Stimulated activated naive CD8-positive, alpha-beta T cell treated with anti-CD3 and anti-CD28 coated beads, Interleukin-15, Interleukin-2, amounts not matched to agents 100 U/mL and 50 U/mL, for 24 hours (primary cell): ENCODE measurements around the gene ARHGAP22.

ENCODE experiments used
- ATAC-seq: fragments of 150-1000 bp; cut with Tn5 transposase; one replicate; pipeline ENCODE4 v1.10.0; 2021
- DNase-seq: peaks from one replicate; pipeline ENCODE4 v3.0.0; 2021

ARHGAP22 gene

DNA sequence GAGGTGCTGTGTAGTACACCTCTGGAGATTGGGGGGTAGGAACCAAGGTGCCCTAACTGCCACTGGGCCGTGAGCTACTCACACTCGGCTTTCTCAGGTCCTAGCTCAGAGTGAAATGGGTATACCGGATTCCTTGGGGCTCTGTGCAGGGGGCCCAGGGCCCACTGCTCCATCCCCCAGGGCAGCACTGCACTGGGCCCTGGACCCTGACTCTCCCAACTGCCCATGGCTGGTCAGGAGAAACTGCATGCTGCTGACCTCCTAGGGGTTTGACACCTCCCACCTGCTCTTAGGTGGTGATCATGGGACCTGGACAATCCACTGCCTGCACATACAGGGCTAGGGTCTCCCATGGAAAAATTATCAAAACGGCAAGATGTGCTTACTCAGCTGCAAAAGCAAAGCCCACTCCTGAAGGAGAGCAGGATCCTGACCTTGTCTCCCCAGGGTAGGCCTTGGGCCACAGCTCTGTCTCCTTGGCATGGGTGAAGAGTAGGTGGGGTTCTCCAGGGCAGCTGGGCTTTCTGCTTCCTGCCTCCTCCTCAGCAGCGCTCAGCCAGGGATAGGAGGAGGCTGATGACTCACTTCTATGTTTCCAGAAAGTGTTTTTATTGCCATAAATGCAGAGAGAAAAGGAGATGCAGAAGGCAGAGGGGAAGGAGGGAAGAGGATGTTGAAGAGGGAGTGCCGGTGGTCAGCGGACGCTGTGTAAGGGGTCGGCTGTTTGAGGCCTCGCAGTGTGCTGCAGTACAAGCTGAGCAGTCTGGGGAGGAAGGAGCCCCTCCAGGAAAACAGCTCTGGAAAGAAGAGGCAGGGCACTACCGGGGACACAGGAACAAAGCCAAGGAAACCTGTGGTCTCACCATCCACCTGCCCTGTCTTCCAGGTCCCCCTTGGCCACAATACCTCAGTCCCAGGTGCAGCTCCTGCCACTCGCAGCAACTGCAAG lies 107.8 kb downstream of the ARHGAP22 start:
- ATAC-seq (no peak), DNase-seq (no peak)

DNA sequence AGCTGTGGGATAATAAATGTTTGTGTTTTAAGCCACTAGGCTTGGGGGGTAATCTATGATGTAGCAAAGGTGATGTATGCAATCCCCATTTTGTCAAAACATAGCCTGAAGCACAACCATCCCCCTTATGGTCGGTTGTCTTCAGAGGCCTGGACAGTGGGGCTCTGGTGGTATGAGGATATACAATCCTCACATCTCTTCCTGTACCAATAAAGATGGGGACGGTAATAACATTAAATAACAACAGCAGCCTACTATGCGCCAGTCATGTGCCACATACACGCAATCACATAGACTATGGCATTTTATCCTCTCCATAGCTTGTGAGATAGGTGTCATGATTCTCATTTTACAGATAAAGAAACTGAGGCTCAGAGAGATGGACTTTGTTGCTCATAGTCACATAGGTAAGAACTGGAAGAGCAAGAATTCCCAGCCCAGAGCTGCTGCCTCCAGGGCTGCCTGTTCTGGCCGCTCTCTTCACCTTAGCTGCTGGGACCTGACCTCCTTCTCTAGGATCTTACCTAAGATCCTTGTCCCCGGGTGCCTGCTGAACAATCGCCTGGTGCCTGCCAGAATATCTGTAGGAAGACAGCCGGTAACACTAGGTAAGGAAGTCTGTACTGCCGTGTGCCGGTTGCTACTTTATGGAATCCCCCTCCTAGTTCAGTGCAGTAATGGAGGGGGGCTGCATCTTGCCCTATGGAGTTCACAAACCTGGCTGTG lies 108.6 kb downstream of the ARHGAP22 start:
- ATAC-seq = no peak
- no peak for DNase-seq

DNA sequence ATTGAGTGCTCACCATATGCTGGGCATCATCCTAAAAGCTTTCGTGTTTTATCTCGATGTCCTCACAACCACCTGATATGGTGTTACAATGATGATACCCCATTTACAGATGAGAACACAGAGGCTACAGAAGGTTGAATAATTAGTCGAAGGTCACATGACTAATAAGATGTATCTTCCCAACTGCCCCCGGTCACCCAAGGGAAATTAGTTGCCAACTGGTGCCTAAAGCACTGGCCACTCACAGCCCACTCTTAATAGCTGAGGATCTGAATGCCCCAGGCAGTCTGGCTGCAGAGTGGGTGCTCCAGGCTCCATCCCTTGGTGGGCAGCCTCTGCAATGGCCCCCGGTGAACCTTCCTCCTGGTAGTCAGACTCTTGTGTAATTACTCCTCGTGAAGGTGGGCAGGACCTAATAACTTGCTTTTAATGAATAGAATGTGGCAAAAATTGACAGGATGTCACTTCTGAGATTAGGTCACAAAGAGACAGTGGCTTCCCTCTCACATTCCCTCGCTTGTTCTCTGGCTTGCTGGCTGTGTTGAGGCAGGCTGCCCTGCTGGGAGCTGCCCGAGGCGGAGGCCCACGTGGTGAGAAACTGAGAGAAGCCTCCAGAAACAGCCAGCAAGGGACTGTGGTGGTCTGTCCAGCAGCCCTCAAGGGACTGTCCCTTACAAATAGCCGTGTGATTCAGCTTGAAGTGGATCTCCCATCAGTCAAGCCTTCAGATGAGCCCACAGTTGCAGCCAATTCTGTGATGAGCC lies 109.4 kb downstream of the ARHGAP22 start:
- DNase-seq (no peak), ATAC-seq (no peak)

DNA sequence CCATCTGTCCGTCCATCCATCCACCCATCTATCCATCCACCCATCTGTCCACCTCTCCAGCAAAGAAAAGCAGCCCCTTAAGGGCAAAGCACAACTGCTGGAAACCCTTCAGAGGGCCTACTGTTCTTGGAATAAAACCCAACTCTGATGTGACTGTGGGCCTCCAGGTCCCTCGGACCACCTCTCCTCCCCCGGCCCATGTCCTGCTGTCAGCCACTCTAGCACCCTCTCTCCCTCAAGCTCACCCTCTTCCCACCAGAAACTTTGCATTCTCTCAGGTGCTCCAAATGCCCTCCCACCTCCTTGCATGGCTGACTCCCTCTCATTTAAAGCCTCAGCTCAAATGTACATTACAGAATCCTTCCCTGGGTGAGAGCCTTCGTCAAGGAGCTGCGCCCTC lies 110.3 kb downstream of the ARHGAP22 start:
- ATAC-seq = no peak

DNA sequence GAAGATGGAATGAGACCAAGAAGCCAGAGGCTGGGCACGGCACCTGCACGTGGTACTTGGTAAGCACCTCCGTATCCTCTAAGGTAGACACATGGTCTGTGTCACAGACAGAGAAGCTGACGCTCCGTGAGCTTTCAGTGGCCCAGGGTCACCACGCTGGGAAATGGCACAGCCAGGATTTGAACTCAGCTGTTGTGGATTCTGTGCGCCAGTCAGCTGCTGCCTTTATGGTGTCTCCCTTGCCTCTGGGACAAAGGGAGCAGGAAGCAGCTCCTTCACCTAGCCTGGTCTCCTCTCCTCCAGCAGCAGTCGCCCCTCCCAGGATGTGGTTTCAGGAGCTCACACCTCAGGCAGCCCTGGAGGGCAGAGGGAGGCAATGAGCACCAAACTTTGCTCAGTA lies 110.8 kb downstream of the ARHGAP22 start:
- ATAC-seq (no peak), DNase-seq (no peak)

More for the DNA sequence above, 110.3 kb downstream of the ARHGAP22 start:
- no peak for DNase-seq

DNA sequence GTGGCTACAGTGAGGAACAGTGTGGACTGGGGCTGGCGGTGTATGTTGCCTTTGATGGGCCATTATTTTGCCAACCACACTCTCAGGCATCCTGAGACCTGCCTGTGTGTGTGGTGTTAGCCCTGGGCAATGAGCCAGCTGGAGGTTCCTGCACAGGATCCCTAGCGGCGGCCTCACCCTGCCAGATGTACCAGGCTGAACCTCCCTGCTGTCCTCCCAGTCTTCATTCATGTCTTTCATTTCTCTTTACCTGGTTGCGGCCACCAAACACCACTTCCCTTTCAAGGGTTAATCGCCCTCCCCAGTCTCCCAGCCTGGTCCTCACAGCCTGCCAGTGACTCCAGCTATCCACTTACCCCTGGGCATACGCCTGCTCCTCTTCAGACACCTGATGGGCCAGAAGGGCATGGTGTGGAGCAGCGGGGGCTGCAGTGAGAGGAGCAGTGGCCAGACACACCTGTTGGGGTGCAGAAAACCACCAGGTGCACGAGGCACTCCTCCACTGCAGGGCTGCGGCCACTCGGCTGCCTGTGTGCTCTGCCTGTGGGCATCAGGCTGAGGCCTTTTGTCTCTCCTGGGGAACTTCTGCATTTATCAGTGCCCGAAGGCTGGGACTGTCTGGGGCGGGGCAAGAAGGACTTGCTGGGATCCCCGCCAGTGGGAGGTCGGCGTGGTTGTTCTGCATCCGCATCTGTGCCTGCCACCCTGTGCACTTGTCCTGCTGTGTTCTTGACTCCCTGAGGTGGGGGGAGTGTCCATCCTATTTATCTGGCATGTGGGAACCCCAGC lies 111.6 kb downstream of the ARHGAP22 start:
- no peak for DNase-seq
- no peak for ATAC-seq

DNA sequence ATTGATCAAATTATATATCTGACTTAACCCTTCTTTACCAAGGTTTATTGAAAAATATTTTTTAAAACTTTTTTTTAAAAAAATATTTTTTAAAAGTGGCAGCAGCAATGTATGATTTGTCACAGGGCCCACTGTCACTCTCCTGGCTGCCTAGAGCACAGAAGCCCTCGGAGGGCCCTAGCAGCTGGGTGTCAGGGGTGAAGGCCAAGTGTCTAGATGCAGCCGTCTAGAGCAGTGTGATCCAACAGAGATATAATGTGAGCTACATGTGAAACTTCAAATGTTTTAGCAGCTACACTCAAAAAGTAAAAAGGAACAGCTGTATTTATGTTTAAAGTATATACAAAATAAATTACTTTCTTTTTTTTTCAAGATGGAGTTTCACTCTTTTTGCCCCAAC lies 112.7 kb downstream of the ARHGAP22 start:
- DNase-seq (no peak), ATAC-seq (no peak)

DNA sequence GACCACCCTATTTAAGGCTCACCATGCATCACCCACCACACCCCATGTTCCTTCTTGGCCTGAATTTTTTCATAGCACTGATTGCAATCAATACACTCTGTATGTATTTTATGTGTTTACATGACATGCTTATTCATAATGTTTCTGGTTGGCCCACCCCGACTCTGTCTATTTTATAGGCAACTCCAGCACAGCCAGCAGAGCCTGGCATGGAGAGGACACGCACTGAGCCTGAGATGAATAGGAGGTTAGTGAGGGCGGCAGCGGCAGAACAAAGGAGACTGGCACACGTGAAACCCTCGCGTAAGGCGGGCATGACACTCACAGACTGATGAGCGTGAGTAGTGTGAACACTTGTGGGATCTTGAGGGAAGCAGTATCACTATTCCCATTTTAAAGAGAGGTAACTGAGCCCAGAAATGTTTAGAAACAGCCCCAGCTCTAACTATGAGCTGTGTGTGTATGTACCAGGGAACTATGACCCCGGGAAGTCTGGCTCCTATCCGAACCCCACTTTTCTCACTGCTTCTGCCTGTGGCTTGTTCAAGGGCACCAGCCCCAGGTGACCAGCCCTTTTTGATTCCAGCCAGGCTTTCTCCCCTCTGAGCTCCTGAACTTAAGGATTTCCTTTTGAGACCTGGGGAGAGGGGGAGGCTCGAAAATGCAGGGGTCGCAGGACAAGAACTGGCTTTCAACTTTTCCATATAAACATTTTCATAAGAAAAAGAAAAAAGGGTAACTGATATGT lies 113.3 kb downstream of the ARHGAP22 start:
- ATAC-seq (no peak), DNase-seq (no peak)

DNA sequence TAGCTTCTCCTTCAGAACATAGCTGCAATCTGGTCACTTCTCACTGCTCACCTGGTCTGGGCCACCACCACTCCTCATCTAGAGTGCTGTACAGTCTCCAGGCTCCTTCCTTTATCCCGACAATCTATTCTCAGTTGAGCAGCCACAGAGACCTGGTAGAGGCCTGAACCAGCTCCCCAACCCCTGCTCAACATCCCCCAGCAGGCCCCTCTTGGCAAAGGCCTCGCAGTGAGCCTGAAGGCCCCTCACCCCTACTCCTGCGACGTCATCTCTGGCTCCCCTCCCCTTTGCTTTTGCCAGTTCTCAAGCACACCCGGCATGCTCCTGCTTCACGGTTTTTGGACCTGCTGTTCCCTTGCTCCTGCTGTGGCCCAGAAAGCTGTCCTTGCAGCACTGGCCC lies 113.9 kb downstream of the ARHGAP22 start:
- ATAC-seq (no peak), DNase-seq (no peak)

DNA sequence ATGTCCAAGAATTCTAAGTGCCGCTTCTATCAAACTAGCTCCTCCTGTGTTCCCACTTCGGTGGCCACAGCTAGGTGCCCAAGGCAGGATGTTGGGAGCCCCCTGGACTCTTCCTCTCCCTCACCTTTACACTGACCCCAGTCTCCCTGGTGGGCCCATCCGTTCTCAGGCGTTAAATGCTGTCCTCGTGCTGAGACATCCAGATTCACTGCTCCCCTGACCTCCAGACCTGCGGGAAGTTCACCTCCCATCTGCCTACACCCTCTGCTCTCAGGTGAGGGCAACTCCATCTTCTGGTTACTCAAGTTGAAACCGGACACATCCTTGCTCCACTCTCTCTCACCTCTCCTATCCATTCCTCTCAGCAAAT lies 114.3 kb downstream of the ARHGAP22 start:
- ATAC-seq (no peak), DNase-seq (no peak)

DNA sequence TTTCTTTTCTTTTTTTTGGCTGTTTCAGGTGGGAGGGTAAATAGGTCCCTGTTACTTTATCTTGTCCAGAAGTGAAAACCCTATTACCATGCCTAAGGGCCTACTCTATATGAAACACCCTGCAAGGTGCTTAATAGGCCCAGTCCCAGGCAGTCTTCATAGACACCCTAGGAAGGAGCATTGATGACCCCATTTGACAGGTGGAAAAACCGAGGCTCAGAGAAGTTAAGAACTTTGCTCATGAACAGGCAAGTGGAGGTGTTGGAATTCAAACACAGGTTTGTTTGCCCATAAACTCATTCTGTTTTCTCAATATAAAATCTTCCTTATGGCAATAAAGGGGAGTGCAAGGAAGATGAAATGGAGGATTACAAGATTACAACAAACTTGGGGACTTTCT lies 115.8 kb downstream of the ARHGAP22 start:
- no peak for DNase-seq
- no peak for ATAC-seq

DNA sequence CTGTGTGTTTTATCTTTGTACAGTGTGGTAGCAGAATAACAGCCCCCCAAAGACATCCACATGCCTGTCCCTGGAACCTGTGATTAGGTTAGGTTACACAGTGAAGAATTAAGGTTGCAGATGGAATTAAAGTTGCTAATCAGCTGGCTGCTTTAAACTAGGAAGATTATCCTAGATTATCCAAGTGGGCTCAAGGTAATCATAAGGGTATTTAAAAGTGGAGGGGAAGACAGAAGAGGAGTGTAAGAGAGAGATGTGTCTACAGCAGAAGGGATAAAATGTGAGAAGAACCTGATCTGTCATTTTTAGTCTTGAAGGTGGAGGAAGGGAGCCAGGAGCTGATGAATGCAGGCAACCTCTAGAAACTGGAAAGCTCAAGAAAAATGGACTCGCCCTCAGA lies 117.6 kb downstream of the ARHGAP22 start:
- DNase-seq (no peak), ATAC-seq (no peak)

DNA sequence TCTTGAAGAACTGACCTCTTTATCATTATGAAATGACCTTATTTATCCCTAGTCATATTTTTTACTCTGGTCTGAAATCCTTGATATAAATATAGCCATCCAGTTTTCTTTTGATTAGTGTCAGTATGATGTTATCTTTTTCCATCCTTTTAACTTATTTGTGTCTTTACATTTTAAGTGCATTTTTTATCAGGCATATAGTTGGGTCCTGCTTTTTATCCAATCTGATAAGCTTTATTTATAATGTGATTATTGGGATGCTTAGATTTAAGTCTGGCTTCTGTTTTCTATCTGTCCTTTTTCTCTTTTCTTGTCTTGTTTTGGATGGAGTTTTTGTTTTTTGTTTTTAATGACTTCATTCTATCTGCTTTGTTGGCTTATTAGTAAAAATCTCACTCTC lies 119.2 kb downstream of the ARHGAP22 start:
- DNase-seq (no peak), ATAC-seq (no peak)

DNA sequence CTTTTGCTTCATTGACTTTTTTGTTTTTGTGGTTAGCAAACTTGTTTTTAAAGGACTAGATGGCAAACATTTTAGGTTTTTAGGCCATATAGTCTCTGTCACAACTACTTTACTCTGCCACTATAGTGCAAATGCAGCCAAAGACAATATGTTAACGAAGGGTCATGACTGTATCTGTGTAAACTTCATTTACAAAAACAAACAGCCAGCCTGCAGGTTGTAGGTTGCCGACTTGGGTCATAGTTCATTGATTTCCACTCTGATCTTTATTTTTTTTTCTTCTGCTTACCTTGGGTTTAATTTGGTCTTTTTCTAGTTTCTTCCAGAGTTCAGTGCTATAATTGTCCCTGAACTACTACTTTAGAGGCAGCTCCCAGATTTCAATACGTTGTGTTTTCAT lies 120.0 kb downstream of the ARHGAP22 start:
- DNase-seq = no peak
- ATAC-seq = no peak

DNA sequence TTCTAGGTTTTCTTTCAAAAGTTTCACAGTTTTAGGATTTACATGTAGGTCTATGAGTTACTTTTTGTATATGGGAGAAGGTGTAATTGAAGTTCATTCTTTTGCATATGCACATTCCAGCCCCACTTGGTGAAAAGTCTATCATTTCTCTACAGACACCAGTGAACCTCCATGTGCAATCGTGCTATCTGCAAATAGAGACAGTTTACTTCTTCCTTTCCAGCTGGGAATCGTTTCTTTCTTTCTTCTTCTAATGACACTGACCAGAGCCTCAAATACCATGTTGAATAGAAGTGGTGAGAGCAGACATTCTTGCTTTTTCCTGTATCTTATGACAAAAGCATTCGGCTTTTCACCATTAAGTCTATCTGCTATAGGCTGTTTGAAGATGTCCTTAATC lies 122.7 kb downstream of the ARHGAP22 start:
- no peak for DNase-seq

DNA sequence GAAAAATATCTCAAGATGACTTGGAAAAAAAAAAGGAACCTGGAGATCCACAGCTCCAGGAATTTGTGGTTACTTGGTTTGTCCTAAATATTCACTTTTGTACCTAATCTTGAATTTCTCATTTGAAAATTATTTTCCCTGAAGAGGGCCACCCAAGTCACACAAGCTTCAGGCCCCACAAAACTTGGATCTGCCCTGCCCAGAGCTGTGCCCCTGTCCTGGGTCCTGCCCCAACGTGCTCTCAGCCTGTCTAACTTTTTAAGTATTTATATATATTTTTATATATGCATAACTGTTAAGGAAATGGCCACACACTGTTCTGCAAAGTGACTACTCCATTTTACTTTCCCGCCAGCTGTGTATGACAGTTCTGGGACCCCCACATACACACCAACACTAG lies 123.5 kb downstream of the ARHGAP22 start:
- no peak for DNase-seq

More for the DNA sequence above, 122.7 kb downstream of the ARHGAP22 start:
- ATAC-seq = no peak

DNA sequence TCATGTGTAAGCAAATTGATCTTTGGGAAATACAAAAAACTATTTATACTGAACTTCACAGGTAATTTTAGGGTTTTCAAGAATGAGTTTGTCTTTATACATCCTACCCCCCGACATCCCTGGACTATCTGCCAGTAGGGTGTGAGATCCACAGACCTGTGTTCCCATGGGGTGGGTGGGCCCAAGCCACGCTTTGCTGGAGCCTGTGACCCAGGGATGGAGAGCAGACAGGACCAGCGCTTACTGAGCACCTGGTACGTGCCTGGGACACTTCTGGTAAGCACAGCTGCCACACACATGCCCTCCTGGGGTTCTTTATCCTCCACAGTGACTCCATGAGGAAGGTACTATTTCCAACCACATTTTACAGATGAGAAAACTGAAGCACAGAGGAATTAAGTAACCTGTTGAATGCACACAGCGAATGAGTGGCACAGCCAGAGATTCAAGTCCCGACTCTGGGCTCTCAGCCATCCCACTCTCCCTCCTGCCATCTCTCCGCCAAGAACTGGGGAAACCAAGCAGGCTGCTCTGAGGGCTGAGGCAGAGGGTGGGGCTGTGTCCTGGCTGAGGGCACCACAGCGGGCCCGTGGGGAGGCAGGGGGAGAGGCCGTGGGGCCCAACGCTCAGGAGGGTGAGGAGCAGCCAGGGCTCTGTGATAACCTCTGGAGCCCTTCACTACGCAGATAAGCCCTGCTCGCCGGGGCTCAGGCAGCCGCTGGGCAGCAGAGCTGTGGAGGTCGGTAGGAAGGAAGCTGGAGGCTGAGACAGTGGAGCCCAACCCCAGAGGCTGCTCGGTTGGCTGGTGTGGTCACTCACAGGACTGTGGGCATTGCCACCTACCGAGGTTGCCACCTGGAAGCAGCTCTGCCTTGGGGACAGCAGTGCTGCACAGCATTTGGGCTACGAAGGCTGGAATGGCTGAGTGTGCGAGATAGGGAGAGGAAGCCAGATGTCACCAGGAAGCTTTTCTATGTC lies 124.2 kb downstream of the ARHGAP22 start:
- DNase-seq = no peak
- no peak for ATAC-seq

More for the DNA sequence above, 123.5 kb downstream of the ARHGAP22 start:
- no peak for ATAC-seq

DNA sequence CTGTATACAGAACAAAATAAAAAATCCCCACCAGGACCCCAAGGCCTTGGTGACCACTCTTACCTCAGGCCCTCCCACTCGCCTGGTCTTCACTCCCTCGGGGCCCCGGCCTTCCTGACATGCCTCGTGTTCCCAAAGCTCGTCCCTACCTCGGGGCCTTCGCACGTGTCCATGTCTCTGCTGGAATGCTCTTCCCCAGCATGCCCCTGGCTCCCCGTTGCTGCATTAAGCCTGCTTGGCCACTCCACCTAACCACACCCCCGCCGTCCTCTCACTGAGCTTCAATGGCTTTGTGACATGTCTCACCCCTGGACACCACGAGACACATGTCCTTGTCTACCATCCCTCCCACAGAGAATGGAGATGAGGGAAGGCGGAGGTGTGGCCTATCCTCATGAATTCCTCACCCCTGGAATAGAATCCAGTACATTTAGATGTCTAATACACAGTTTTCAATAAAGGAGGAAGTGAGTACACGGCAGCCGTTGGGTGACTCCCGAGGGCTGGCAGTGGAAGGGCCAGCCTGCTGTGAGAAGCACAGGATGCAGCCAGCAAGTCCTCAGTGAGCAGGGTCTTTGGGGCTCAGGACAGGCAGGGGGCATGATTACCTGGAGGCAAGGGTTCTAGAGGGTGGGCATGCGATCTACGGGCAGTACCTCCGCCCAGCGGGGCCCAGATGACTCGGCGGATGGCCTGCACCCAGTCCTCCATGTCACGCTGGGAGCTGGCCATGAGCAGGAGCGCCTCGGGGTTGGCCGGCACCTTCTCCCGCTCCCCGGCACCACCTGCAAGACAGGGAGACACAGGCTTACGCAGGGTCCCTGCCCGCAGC lies 125.7 kb downstream of the ARHGAP22 start:
- DNase-seq = no peak
- ATAC-seq = no peak

DNA sequence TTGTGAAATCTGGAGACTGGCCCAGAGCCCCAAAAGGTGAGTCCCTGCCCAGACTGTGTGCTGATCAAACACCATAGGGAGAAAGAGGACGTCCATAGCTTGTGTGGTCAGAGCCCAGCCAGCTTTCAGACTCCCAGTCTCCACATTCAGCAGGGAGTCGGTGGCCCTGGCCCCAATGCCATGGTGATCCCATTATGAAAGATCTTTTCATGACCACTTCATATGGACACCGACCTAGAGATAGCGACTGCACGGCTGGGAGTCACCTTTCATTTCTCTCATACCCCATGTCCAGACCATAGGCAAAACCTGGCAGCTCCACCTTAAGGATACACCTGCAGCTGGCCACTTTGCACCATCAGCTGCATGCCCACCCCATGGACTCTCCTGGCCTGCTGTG lies 126.4 kb downstream of the ARHGAP22 start:
- DNase-seq (no peak), ATAC-seq (no peak)
